Stimulated activated CD4-positive, alpha-beta T cell treated with anti-CD3 and anti-CD28 coated beads, Interleukin-15, amount 100 ng/mL, for 24 hours (primary cell): Measurements from ENCODE around the gene UVSSA.

ENCODE experiments used
- DNase-seq: peaks from one replicate; pipeline ENCODE4 v3.0.0-alpha.2; 2020

The UVSSA gene

GRCh38 chr4:1351854-1352566 lies 5.0 kb downstream of the UVSSA start:
- DNase-seq: peak; percentile 93

- DNase-seq: no peak
Measured at GRCh38 chr4:1352567-1352900, 5.5 kb downstream of the UVSSA start.

- no peak for DNase-seq
Measured at GRCh38 chr4:1353186-1354055, 6.4 kb downstream of the UVSSA start.

- DNase-seq: no peak
Measured at GRCh38 chr4:1354136-1354982, 7.4 kb downstream of the UVSSA start.

GRCh38 chr4:1354983-1355275 lies 7.9 kb downstream of the UVSSA start:
- no peak for DNase-seq

GRCh38 chr4:1355378-1355777 lies 8.4 kb downstream of the UVSSA start:
- no peak for DNase-seq

- DNase-seq: peak; percentile 64
Measured at GRCh38 chr4:1356181-1356998, 9.4 kb downstream of the UVSSA start.

GRCh38 chr4:1357356-1358248 lies 10.6 kb downstream of the UVSSA start:
- DNase-seq: no peak

- no peak for DNase-seq
Measured at GRCh38 chr4:1358421-1359143, 11.6 kb downstream of the UVSSA start.

- no peak for DNase-seq
Measured at GRCh38 chr4:1359144-1359501, 12.1 kb downstream of the UVSSA start.

GRCh38 chr4:1359976-1360375 lies 13.0 kb downstream of the UVSSA start:
- no peak for DNase-seq

GRCh38 chr4:1360423-1361283 lies 13.6 kb downstream of the UVSSA start:
- no peak for DNase-seq

GRCh38 chr4:1361431-1361830 lies 14.4 kb downstream of the UVSSA start:
- no peak for DNase-seq

- no peak for DNase-seq
Measured at GRCh38 chr4:1362046-1362445, 15.0 kb downstream of the UVSSA start.

- no peak for DNase-seq
Measured at GRCh38 chr4:1362521-1362920, 15.5 kb downstream of the UVSSA start.

- DNase-seq: no peak
Measured at GRCh38 chr4:1363513-1363912, 16.5 kb downstream of the UVSSA start.

- DNase-seq: no peak
Measured at GRCh38 chr4:1364217-1364616, 17.2 kb downstream of the UVSSA start.

- no peak for DNase-seq
Measured at GRCh38 chr4:1364748-1365147, 17.7 kb downstream of the UVSSA start.

- DNase-seq: no peak
Measured at GRCh38 chr4:1365271-1366178, 18.5 kb downstream of the UVSSA start.
